Measurements from ENCODE around the gene FAM72B.
"Not testable (repeated sequence)": the region's sequence is repeated elsewhere in the genome, so short reads cannot be mapped to it uniquely, and the experiment has no call there.

DNA sequence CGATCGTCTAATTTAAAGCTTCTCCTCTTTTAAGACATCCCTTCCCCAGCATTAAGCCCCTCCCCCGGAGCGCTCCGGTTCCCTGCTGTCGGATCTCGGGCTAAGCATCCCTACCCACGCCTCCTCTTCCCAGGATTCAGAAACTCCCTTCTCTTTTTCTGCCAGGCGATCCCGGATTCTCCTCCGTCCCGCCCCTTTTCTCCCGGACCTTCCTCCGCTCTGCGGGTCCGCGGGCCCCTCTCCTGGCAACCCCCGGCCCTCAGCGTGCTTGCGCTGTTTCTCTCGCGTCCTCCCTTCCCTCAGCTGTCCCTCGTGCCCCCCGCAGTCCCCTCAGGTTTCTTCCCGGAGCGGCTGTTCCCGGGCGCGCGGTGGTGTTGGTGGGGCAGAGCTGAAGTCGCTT lies 273 bp downstream of the FAM72B start:
- TF ChIP-seq, protein P1, sequence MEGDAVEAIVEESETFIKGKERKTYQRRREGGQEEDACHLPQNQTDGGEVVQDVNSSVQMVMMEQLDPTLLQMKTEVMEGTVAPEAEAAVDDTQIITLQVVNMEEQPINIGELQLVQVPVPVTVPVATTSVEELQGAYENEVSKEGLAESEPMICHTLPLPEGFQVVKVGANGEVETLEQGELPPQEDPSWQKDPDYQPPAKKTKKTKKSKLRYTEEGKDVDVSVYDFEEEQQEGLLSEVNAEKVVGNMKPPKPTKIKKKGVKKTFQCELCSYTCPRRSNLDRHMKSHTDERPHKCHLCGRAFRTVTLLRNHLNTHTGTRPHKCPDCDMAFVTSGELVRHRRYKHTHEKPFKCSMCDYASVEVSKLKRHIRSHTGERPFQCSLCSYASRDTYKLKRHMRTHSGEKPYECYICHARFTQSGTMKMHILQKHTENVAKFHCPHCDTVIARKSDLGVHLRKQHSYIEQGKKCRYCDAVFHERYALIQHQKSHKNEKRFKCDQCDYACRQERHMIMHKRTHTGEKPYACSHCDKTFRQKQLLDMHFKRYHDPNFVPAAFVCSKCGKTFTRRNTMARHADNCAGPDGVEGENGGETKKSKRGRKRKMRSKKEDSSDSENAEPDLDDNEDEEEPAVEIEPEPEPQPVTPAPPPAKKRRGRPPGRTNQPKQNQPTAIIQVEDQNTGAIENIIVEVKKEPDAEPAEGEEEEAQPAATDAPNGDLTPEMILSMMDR (IDR thresholded peaks at IDR 0.05): not testable (repeated sequence)
- TF ChIP-seq EP300 (IDR thresholded peaks at IDR 0.05): not testable (repeated sequence)

All from suprapubic skin (tissue), 3 donors.